H1 (cell line): ENCODE measurements around the gene HS2ST1. TPM values are rescaled to one million over a fixed set of nuclear protein-coding genes. Genes with fewer than 3 reads are reported as not detected.

Experiments
- CTCF ChIA-PET: fragments of 300-600 bp; sonication (Branson Sonifier 250); formaldehyde crosslinking; loops from one replicate; lab custom pipeline; 2021; ENCODE audit not compliant: partially characterized antibody; lab: Charles Lee
- POLR2A ChIA-PET: fragments of 300-600 bp; sonication (Branson Sonifier 250); formaldehyde crosslinking; loops from one replicate; lab custom pipeline; 2021; ENCODE audit warnings: inconsistent platforms; ENCODE audit not compliant: partially characterized antibody; lab: Charles Lee
- DNase-seq, 2 experiments: peaks; one replicate each; pipeline versions ENCODE4 v3.0.0 to v3.0.0-alpha.2; 2010 to 2022; ENCODE audit warnings: low spot score in 2 of 2, low read depth in 1 of 2, mixed read lengths in 1 of 2
- FAIRE-seq: peaks from 2 replicates; lab custom pipeline; 2011; peaks lifted over from hg19 to GRCh38; lab: Jason Lieb, UNC
- H2AFZ ChIP-seq: 2 replicates; pipeline ENCODE4 v1.8.1; 2012; ENCODE audit warnings: low read length, inconsistent platforms
- H2AK5ac ChIP-seq: 2 replicates; pipeline ENCODE4 v1.6.1; 2013; ENCODE audit warnings: low read depth, low read length
- H2BK120ac ChIP-seq: replicated peaks from 2 replicates; pipeline ENCODE3; 2013; ENCODE audit warnings: low read depth, low read length, inconsistent platforms
- H2BK12ac ChIP-seq: 2 replicates; pipeline ENCODE4 v1.6.1; 2013; ENCODE audit warnings: low read depth, low read length
- H2BK15ac ChIP-seq: 2 replicates; pipeline ENCODE4 v1.6.1; 2013; ENCODE audit warnings: low read length
- H2BK20ac ChIP-seq: 2 replicates; pipeline ENCODE4 v1.6.1; 2013; ENCODE audit warnings: low read length
- H2BK5ac ChIP-seq: 2 replicates; pipeline ENCODE4 v1.6.1; 2013; ENCODE audit warnings: low read depth, low read length
- H3K14ac ChIP-seq: 2 replicates; pipeline ENCODE4 v1.6.1; 2013; ENCODE audit warnings: inconsistent platforms; ENCODE audit not compliant: insufficient read length
- H3K18ac ChIP-seq: 2 replicates; pipeline ENCODE4 v1.6.1; 2013; ENCODE audit warnings: low read length; ENCODE audit errors: extremely low read depth
- H3K23ac ChIP-seq: 2 replicates; pipeline ENCODE4 v1.6.1; 2013; ENCODE audit warnings: inconsistent platforms; ENCODE audit not compliant: insufficient read length
- H3K23me2 ChIP-seq: 2 replicates; pipeline ENCODE4 v1.6.1; 2013; ENCODE audit warnings: low read depth, low read length
- H3K27ac ChIP-seq: 2 replicates; pipeline ENCODE4 v1.6.1; 2011; ENCODE audit warnings: low read depth, low read length, inconsistent platforms
- H3K27me3 ChIP-seq, 4 experiments: replicated peaks in 1 of 4; 1 replicate in 1 of 4; 2 replicates in 3 of 4; pipeline versions ENCODE4 v1.6.1 to v1.8.1; 2011 to 2013; ENCODE audit warnings: low read length in 3 of 4, mild to moderate bottlenecking in 3 of 4, inconsistent platforms in 2 of 4, mixed read lengths in 2 of 4, moderate library complexity in 1 of 4; ENCODE audit not compliant: control insufficient read depth in 3 of 4, insufficient read depth in 3 of 4; ENCODE audit errors: extremely low read depth in 1 of 4
- H3K36me3 ChIP-seq, 4 experiments: 2 replicates each; pipeline versions ENCODE4 v1.6.1 to v1.8.1; 2011 to 2013; ENCODE audit warnings: mild to moderate bottlenecking in 4 of 4, low read length in 3 of 4, moderate library complexity in 2 of 4, control low read depth in 1 of 4, inconsistent platforms in 1 of 4; ENCODE audit not compliant: insufficient read depth in 4 of 4, control insufficient read depth in 2 of 4
- H3K4ac ChIP-seq: replicated peaks from 2 replicates; pipeline ENCODE3; 2013; ENCODE audit warnings: low read length, low read depth, mixed read lengths, inconsistent platforms; ENCODE audit not compliant: insufficient read length
- H3K4me1 ChIP-seq, 4 experiments: replicated peaks in 1 of 4; 1 replicate in 1 of 4; 2 replicates in 3 of 4; pipeline versions ENCODE4 v1.6.1 to v1.8.1; 2011 to 2013; ENCODE audit warnings: low read length in 3 of 4, inconsistent platforms in 2 of 4, mixed read lengths in 1 of 4; ENCODE audit not compliant: insufficient read depth in 4 of 4, control insufficient read depth in 3 of 4
- H3K4me2 ChIP-seq, 2 experiments: 2 replicates each; pipeline versions ENCODE4 v1.6.1 to v1.8.1; 2011 to 2013; ENCODE audit warnings: low read depth in 2 of 2, low read length in 2 of 2, control low read depth in 1 of 2, inconsistent platforms in 1 of 2, mild to moderate bottlenecking in 1 of 2; ENCODE audit not compliant: insufficient read depth in 1 of 2
- H3K4me3 ChIP-seq, 4 experiments: fragments of 200-600, 300-600 bp in 1 of 4; sonication (generic), shearing (Covaris generic), sonication (Bioruptor Twin) in 1 of 4; 2 replicates each; pipeline versions ENCODE4 v1.5.1 to v1.8.1; 2011 to 2016; ENCODE audit warnings: low read length in 4 of 4, low read depth in 3 of 4, control low read depth in 2 of 4, inconsistent platforms in 2 of 4, mild to moderate bottlenecking in 2 of 4, mixed read lengths in 1 of 4, moderate library complexity in 1 of 4; ENCODE audit not compliant: insufficient read depth in 2 of 4; ENCODE audit errors: extremely low read depth in 1 of 4
- H3K56ac ChIP-seq: replicated peaks from 2 replicates; pipeline ENCODE3; 2013; ENCODE audit warnings: low read depth, mild to moderate bottlenecking, mixed read lengths, low read length, inconsistent platforms; ENCODE audit not compliant: insufficient read length
- H3K79me1 ChIP-seq: 2 replicates; pipeline ENCODE4 v1.6.1; 2013; ENCODE audit warnings: low read depth, low read length, control low read depth
- H3K79me2 ChIP-seq, 2 experiments: 2 replicates each; pipeline versions ENCODE4 v1.6.1 to v1.8.1; 2012 to 2013; ENCODE audit warnings: low read length in 2 of 2, mild to moderate bottlenecking in 2 of 2, inconsistent platforms in 1 of 2; ENCODE audit not compliant: insufficient read depth in 2 of 2, control insufficient read depth in 1 of 2
- H3K9ac ChIP-seq, 4 experiments: replicated peaks in 1 of 4; 1 replicate in 1 of 4; 2 replicates in 3 of 4; pipeline versions ENCODE4 v1.6.1 to v1.8.1; 2011 to 2013; ENCODE audit warnings: low read depth in 3 of 4, low read length in 3 of 4, control low read depth in 2 of 4, mild to moderate bottlenecking in 2 of 4, moderate library complexity in 2 of 4, inconsistent platforms in 1 of 4; ENCODE audit errors: extremely low read depth in 1 of 4
- H3K9me3 ChIP-seq, 2 experiments: 2 replicates each; pipeline versions ENCODE4 v1.6.1 to v1.8.1; 2012 to 2013; ENCODE audit warnings: mild to moderate bottlenecking in 2 of 2, moderate library complexity in 2 of 2, control low read depth in 1 of 2, inconsistent platforms in 1 of 2, low read depth in 1 of 2, low read length in 1 of 2, mixed read lengths in 1 of 2; ENCODE audit not compliant: insufficient read depth in 2 of 2
- H4K20me1 ChIP-seq, 2 experiments: replicated peaks in 1 of 2; 2 replicates each; pipeline versions ENCODE3 to v1.8.1; 2011 to 2013; ENCODE audit warnings: inconsistent platforms in 2 of 2, low read length in 2 of 2, mild to moderate bottlenecking in 1 of 2; ENCODE audit not compliant: insufficient read depth in 2 of 2, control insufficient read depth in 1 of 2
- H4K5ac ChIP-seq: 2 replicates; pipeline ENCODE4 v1.6.1; 2013; ENCODE audit warnings: low read length, low read depth, mixed read lengths, inconsistent platforms; ENCODE audit not compliant: insufficient read length
- H4K8ac ChIP-seq: 2 replicates; pipeline ENCODE4 v1.8.0; 2013; ENCODE audit warnings: mild to moderate bottlenecking, moderate library complexity, low read length, inconsistent platforms; ENCODE audit not compliant: insufficient read depth; ENCODE audit errors: extremely low read depth
- H4K91ac ChIP-seq: replicated peaks from 2 replicates; pipeline ENCODE3; 2013; ENCODE audit warnings: low read length, mixed read lengths, inconsistent platforms; ENCODE audit not compliant: insufficient read length
- ATF2 ChIP-seq: IDR thresholded peaks from 2 replicates; pipeline ENCODE4 v1.6.1; 2012; ENCODE audit warnings: low read length, inconsistent platforms
- CHD1 ChIP-seq: IDR thresholded peaks from 2 replicates; pipeline ENCODE4 v1.6.1; 2012; ENCODE audit warnings: low read depth, low read length, improper control_type of control experiment
- E2F6 ChIP-seq: IDR thresholded peaks from 2 replicates; pipeline ENCODE4 v1.6.1; 2012; ENCODE audit warnings: inconsistent platforms
- EP300 ChIP-seq, 2 experiments: IDR thresholded peaks; 1 replicate in 1 of 2; 2 replicates in 1 of 2; pipeline ENCODE4 v1.6.1; 2011 to 2012; ENCODE audit warnings: low read depth in 2 of 2, low read length in 2 of 2, mild to moderate bottlenecking in 2 of 2, borderline replicate concordance in 1 of 2, inconsistent platforms in 1 of 2, moderate library complexity in 1 of 2
- GABPA ChIP-seq: IDR thresholded peaks from 2 replicates; pipeline ENCODE4 v1.6.1; 2011; ENCODE audit warnings: mild to moderate bottlenecking, low read length, moderate library complexity, borderline replicate concordance; ENCODE audit not compliant: insufficient read depth
- JUND ChIP-seq: IDR thresholded peaks from 2 replicates; pipeline ENCODE4 v1.6.1; 2011; ENCODE audit warnings: mild to moderate bottlenecking, improper control_type of control experiment, low read length
- NRF1 ChIP-seq: IDR thresholded peaks from 2 replicates; pipeline ENCODE4 v1.6.1; 2011; ENCODE audit warnings: mild to moderate bottlenecking, low read depth, low read length, improper control_type of control experiment
- RFX5 ChIP-seq: IDR thresholded peaks from 2 replicates; pipeline ENCODE4 v1.6.1; 2011; ENCODE audit warnings: low read depth, low read length, improper control_type of control experiment, borderline replicate concordance
- SP2 ChIP-seq: IDR thresholded peaks from 2 replicates; pipeline ENCODE4 v1.6.1; 2012; ENCODE audit warnings: mild to moderate bottlenecking, low read length, inconsistent platforms
- SUZ12 ChIP-seq: fragments of 200-600 bp; sonication (generic); IDR thresholded peaks from 2 replicates; pipeline ENCODE4 v1.6.1; 2012; ENCODE audit warnings: mild to moderate bottlenecking, inconsistent platforms, low read length, moderate library complexity, mixed read lengths
- TAF1 ChIP-seq: IDR thresholded peaks from 2 replicates; pipeline ENCODE4 v1.6.1; 2011; ENCODE audit warnings: mild to moderate bottlenecking, low read depth, low read length
- TCF12 ChIP-seq: IDR thresholded peaks from 2 replicates; pipeline ENCODE4 v1.6.1; 2011; ENCODE audit warnings: low read depth, mild to moderate bottlenecking, low read length
- WGBS, 2 experiments: shearing (Covaris generic) in 1 of 2; methylation state at CpG; one replicate each; pipeline versions ENCODE4 v1.1.6 to v1.1.7; 2013 to 2015; ENCODE audit warnings: low lambda C conversion rate in 2 of 2, mixed read lengths in 2 of 2, inconsistent platforms in 1 of 2, low coverage in 1 of 2, missing lambda C conversion rate in 1 of 2; ENCODE audit not compliant: insufficient replicate concordance in 2 of 2, insufficient coverage in 1 of 2, insufficient read length in 1 of 2; ENCODE audit errors: extremely low coverage in 1 of 2, missing lambda C conversion rate in 1 of 2; 5-methylcytosine and 5-hydroxymethylcytosine counted together
- polyA plus RNA-seq, 7 experiments: library from polyadenylated mRNA; depleted of rRNA in 3 of 7; stranded (reverse) in 5 of 7; unstranded in 2 of 7; fragments of >200 nt in 5 of 7; fragments of 200-250 nt in 2 of 7; gene quantifications; 1 replicate in 5 of 7; 2 replicates in 1 of 7; 4 replicates in 1 of 7; pipeline versions ENCODE4 v1.2.1 to v1.2.3, GENCODE V29; 2011 to 2013; ENCODE audit warnings: missing spikeins in 2 of 7, mixed read lengths in 2 of 7
- total RNA-seq: library from RNA; stranded (reverse); fragmentation: NEBNext Ultra II Directional; extraction: Animal tissue kit (Norgen Biotek cat#: 25700); gene quantifications from 2 replicates; pipeline ENCODE4 v1.2.1, GENCODE V29; 2021

HS2ST1 gene
- total and polyA plus RNA-seq, 2 of the 8 experiments (the other 6 are each of a cell fraction or from before 2014, with no cell fraction given) = 5.2 to 28.3 TPM

DNA sequence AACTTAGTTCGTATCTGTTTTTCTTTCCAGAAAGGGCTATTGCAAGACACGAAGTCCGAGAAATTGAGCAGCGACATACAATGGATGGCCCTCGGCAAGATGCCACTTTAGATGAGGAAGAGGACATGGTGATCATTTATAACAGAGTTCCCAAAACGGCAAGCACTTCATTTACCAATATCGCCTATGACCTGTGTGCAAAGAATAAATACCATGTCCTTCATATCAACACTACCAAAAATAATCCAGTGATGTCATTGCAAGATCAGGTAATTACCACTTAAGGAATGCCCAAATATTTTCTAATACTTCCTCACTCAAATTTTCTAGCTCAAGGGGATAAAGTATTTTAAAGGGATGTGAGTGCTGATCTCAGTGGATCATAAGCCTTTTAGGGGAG, 158.5 kb downstream of the HS2ST1 start:
- Histone ChIP-seq H3K9me3 (no peaks in the 10 kb centered on the region), H3K23me2 (no peaks in the 10 kb centered on the region), H2BK5ac (no peak overlapping the region), H3K4me2 (no peak overlapping the region), H3K27me3 (no peaks in the 10 kb centered on the region), H3K79me1 (no peaks in the 10 kb centered on the region), H2BK20ac (no peak overlapping the region), H2AK5ac (no peak overlapping the region), H4K91ac (no peak overlapping the region), H3K14ac (no peak overlapping the region), H3K4ac (no peak overlapping the region), H3K4me1 (peaks cover 0 to 2% (median 0%) of the 10 kb centered on the region in 4 experiments; a peak in 1 of 7 replicates), H3K18ac (no peak overlapping the region), H2AFZ (no peak overlapping the region), H2BK12ac (no peak overlapping the region), H3K27ac (no peak overlapping the region), H3K9ac (no peak overlapping the region), H2BK15ac (no peak overlapping the region), H4K8ac (no peak overlapping the region), H3K79me2 (peaks cover 0 to 13% of the 10 kb centered on the region in 2 experiments; a peak in 2 of 4 replicates), H3K4me3 (no peak overlapping the region), H4K20me1 (peaks cover 0 to 2% of the 10 kb centered on the region in 2 experiments), H4K5ac (no peak overlapping the region), H3K56ac (no peak overlapping the region), H3K36me3 (peaks cover 0 to 5% (median 0%) of the 10 kb centered on the region in 4 experiments; a peak in 1 of 8 replicates), H2BK120ac (no peak overlapping the region), H3K23ac (no peak overlapping the region)
- WGBS, 2 experiments = 90% methylated on average over 7 of the region's 7 CpGs; no CpG with 5 or more reads in 1 of the 2 experiments
- ChIA-PET CTCF (interaction anchor here (3.5 kb wide), 1 partner anchor 11 kb away, joined by 26 read pairs; no protein-coding TSS in a partner anchor), POLR2A (no interaction called here)
- TF ChIP-seq TAF1 = no peak
- no peak for TF ChIP-seq GABPA
- TF ChIP-seq RFX5 = no peak
- TF ChIP-seq JUND = no peak
- no peak for TF ChIP-seq E2F6
- no peak for TF ChIP-seq NRF1
- TF ChIP-seq TCF12 = no peak
- no peak for TF ChIP-seq CHD1
- TF ChIP-seq ATF2 = no peak
- no peak for TF ChIP-seq SUZ12
- TF ChIP-seq SP2 = no peak
- TF ChIP-seq EP300 (IDR thresholded peaks at IDR 0.05; ENCODE audit: borderline replicate concordance in 1 of 2, low read depth in 2 of 2, low read length in 2 of 2) = no peak
- no peak for DNase-seq
- FAIRE-seq = no peak
